Inflammatory macrophage treated with lipopolysaccharide for 4 hours (primary cell): ENCODE measurements around the gene CCDC15.

Source experiments
- DNase-seq: peaks from one replicate; pipeline ENCODE4 v3.0.0-alpha.2; 2020

The CCDC15 gene, protein sequence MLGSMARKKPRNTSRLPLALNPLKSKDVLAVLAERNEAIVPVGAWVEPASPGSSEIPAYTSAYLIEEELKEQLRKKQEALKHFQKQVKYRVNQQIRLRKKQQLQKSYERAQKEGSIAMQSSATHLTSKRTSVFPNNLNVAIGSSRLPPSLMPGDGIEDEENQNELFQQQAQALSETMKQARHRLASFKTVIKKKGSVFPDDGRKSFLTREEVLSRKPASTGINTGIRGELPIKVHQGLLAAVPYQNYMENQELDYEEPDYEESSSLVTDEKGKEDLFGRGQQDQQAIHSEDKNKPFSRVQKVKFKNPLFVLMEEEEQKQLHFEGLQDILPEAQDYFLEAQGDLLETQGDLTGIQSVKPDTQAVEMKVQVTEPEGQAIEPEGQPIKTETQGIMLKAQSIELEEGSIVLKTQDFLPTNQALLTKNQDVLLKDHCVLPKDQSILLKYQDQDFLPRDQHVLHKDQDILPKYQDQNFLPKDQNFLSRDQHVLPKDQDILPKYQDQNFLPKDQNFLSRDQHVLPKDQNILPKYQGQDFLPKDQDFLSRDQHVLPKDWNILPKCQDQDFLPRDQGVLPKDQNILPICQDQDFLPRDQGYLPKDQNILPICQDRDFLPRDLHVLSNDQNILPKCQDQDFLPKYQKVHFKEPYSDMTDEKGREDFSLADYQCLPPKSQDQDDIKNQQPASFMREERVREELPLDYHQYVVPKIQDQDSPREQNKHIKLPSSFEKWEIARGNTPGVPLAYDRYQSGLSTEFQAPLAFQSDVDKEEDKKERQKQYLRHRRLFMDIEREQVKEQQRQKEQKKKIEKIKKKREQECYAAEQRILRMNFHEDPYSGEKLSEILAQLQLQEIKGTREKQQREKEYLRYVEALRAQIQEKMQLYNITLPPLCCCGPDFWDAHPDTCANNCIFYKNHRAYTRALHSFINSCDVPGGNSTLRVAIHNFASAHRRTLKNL

DNA sequence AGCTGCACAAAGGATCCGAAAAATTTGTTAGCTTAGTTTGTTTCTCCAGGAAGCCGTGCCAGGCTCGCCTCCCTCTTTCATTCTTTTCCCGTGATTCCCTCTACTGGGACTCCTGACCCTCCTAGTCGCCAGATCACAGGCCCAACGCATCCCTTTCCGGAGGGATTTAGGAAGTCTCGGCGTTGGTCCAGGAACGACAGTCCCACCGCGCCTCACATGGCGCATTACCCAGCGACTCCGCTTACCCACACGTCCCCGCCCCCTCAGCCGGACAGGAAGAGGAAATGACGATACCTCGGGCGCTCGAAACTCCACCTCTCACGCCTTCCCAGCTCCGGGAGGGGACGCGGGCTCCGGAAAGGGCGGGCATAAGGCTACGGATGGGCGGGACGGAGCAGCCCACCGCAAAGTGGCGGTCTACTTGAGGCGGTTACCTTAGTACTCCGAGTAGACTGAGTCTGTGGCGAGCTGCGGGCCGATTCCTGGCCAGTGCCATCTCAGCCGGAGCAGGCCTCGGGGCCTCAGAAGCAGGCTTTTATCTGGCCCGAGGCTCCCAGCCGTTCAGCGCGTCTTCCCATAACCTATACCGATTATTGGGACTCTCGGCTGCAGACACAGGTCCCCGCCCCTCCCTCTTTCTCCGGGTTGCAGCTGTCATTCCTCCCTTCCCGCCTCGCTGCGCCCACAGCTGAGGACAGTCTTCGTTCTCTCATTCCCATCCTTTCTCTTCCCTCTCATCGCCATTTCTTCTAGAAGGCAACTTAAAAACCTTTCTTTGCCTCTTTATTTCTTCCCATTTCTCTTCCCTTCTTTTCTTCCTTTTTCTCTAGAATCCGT, at the start of gene CCDC15:
Gene CCDC15, plus strand, starts transcription at position 450 of the 837 bp plus-strand sequence. CDS start 531 bp downstream, outside the sequence.
- peak; percentile 96 for DNase-seq

DNA sequence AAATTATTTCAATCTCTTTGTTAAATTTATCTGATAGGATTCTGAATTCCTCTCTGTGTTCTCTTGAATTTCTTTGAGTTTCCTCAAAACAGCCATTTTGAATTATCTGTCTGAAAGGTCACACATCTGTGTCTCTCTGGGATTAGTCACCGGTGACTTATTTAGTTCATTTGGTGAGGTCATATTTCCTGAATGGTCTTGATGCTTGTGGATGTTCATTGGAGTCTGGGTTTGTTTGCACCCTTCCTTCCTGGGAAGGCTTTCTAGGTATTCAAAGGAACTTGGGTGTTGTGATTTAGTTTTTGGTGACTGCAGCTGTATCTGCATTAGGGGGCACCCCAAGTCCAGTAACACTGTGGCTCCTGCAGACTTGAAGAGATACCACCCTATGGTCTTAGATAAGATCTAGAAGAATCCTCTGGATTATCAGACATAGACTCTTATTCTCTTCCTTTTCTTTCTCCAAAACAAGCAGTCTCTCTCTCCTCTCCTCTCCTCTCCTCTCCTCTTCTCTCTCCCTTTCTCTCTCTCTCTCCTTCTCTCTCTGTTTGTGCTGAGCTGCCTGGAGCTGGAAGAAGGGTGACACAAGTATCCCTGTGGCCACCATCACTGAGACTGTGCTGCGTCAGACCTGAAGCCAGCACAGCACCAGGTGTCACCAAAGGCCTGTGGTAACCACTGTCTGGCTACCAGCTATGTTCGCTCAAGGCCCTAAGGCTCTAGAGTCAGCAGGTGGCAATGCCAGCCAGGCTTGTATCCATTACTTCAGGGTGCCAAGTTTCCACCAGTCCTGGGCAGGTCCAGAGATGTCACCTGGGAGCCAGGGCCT, 38.2 kb upstream of the CCDC15 start:
- DNase-seq = peak; percentile 51

DNA sequence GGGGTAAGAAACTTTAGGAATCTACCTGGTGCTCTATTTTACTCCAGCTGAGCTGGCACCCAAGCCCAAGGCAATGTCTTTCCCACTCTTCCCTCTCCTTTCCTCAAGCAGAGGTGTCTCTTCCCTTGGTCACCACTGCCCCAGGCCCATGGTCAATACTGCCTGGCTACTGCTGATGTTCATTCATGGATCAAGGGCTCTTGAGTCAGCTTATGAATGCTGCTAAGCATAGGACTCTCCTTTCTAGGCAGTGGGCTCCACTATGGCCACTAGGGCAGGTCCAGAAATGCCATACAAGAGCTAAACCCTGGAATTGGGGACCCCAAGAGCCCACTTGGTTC, 37.7 kb upstream of the CCDC15 start:
- no peak for DNase-seq

DNA sequence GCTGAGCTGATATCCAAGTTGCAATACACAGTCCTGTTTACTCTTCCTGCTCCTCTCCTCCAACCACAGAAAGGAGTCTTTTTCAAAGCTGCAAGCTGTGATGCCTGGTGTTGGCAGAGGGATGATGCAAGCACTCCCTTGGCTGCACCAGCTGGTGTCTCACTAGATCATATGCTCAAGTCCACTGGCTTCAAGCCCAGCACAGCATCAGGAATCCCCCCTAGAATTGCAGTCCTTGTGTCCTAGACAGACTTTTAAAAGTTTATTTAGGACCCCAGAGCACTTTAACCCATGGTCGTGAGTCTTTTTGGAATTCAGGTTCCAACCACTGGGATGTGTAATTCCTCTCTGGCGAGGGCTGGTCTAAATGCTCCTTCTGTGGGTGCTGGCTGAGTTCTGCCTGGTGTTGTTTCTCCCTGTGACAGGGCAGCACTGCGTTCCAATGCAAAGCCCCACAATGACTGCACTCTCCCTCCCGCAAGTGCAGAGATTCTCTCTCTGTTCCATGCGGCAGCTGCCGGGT, 36.8 kb upstream of the CCDC15 start:
- peak; percentile 23 for DNase-seq

DNA sequence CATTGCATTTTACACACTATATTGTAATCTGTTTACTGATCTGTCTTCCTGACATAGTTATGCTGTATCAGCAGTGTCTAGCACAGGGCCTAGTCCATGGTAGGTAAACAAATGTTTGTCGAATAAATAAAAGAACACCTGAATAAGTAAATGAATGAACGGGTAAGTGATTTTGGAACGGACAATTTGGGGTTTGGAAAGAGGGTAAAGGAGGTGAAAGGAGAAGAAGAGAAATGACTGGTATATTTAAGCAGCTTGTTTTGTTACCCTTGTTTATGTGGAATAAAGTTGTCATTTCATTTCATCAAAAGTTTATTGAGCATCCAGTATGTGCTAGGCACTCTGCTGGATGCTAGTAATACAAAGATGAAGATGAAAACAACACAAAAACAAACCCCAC, 35.1 kb upstream of the CCDC15 start, which contains the start of gene HEPN1:
Gene HEPN1, plus strand, starts transcription at position 301 of the 400 bp plus-strand sequence.
- DNase-seq = no peak

DNA sequence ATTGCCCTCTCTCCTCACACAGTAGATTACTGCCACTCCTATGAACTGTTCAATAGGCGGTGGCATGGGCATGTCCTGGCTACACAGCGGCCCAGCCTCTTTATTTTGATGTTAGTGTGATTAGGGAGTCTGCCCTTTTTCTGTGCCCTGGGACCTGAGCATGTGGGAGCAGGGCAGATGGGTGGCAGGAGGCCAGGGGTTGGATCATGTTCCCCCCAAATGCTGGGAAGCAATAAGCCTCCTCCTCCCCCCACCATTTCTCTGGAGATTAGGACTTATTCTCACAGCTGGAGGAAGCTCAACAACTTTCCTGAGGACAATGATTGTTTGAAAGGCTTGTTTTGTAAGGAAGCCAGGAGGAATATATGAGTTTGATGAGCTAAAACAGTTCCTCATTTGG, 34.1 kb upstream of the CCDC15 start:
- DNase-seq = no peak

DNA sequence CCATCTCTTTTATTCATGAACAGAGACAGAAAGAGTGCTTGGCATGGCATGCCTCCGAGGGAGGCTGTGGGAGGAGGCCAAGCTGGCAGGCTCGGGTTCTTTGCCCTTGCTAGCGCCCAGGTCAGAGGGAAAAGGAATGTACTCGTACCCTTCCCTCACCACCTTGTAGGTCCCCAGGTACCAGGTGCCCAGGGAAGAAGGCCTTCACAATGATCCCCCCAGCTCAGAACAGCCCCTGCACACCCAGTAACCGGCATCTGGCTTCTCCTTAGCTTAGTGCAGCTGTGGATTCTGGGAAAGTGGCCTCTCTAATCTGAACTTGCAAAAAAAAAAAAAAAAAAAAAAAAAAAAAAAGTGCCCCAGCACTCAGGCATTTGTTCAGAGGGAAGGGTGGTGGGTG, 33.6 kb upstream of the CCDC15 start:
- DNase-seq = no peak

DNA sequence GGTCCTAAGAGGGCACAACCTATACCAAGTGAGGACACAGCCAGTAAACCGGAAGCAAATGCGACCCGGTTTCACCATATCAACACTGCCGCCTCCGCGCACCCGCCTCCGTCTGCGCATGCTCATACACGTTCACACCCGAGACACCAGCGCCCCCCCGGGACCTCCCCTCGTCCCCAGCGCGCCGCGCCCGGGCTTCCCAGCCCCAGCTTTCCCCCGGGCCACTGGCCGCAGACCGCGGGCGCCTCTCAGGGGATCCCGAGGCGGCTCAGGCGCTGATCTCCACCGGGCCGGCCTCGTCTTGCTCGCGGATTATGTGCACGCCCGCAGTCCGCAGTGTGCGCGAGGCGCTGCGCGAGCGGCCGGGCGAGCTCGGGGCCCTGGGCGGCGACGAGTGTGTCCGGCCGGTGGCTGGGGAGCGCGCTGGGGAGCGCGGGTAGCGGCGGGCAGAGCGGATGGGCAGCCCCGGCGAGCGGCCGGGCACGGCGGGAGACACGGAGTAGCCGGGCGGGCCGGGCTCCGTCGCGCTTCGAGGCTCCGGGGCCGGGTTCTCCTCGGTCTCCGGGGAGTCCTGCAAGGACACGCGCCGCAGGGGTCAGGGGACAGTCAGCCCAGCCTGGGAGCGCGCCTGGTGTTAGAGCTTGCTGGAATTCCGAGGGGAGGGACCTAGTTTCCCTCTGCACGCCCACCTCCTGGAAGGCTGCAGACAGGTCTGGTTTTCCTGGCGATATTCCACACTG, 33.0 kb upstream of the CCDC15 start:
- DNase-seq = peak; percentile 67

DNA sequence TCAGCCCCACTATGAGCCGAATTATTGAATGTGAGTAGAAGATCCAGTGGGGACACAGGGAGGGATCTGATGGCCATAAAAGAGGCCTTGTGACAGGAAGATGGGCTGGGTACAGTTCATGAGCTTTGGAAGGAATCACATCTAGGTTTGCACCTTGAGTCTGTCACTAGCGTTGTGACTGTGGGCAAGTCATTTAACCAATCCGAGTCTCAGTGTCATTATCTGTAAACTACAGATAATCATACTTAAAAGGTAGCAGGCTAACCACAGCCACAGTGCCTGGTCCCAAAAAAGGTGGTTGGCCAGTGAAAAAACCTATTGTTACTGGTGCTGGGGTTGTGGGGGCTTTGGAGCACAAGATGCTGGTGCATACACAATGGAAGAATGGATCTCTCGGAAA, 31.2 kb upstream of the CCDC15 start:
- DNase-seq = no peak

DNA sequence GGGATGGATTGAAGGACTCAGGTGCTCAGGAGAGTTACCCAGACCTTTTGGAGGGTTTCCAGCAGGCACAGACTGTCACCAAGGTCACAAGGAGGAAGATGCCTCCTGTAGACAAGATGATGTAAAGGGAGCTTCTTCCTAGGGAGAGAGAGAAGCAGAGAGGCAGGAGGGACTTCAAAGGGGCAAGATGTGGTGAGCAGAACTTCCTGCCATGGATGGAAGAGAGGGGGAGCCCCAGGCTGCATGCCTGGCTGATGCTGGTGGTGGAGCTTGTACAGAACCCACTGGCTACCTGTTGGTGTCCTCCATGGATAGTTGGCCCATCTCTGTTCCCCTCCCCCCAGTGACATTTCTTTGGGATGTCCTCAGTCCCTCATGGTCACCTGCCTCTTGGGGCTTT, 30.7 kb upstream of the CCDC15 start:
- DNase-seq = no peak

DNA sequence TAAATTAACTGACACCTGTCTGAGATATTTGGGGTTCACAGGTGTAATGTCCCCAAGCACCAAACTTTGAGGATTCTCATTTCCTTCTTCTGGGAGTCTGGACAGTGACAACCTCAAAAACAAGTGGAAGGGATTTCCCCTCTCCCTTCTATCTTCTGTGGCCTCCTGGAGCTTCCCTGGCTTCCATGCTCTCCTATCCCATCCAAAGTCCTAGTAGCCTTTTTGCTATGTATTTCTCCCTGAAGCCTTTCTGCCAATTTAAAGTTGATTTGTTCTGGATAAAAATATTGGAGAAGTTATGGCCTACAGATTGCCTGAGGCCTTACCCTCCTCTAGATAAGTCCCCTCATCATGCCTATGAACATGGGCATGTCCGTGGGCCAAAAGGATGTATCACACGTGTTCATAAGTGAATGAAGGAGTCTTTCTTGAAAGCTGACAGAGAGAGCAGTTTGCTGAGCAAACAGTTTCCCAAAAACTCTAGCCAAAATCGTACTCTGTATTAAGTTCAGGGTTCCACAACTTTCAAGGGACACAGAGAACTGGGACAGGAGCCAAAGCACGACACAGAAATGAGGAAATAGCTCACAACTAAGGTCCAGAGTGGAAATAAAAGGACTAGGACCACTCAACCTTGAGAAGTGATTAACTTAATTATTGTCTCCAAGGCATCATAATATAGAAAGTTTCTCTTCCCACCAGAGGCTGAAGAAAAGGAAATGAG, 24.9 kb upstream of the CCDC15 start:
- DNase-seq = no peak

DNA sequence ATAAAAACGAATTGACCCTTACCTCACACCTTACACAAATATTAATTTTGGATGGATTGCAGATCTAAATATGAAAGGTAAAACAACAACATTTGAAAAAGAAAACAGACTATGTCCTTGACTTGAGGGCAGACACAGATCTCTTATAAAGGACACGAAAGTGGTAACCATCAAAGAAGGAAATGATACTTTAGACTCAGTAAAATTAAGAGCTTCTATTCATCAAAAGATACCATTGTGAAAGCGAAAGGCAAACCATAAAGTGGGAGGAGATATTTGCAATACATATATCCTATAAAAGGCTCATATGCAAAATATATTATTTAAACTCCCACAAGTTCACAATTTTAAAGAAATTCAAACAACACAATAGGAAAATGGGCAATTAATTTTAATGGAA, 23.2 kb upstream of the CCDC15 start:
- DNase-seq = peak; percentile 68

DNA sequence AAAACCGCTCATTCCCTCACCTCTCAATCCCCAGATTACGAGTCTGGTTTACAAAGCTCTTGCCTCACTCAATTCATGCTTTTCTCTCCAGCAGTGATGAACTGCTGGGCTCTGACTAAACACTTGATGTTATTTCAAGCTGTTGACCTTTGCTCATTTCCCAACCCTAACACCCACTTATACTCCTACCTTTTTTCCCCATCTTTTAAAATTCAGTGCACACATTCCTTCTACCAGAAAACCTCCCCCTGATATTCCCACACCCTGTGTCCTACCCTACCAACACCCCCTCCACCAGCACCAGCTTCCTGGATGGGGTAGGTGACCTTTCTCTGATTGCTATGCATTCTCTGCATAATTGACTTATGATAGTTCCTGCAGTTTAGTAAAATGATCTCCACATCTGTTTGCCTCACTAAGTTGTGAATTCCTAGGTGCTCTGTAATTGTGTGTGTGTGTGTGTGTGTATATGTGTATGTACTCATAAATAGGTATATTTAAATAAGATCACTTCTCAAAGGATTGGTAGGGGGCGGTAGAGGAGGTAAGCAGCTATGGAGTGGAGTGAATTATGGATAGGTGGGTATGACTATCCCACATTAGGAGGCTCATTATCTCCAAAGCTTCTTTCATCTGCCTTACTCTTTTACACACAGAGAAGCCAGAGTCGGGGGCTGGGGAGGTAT, 19.0 kb upstream of the CCDC15 start:
- DNase-seq = peak; percentile 36

DNA sequence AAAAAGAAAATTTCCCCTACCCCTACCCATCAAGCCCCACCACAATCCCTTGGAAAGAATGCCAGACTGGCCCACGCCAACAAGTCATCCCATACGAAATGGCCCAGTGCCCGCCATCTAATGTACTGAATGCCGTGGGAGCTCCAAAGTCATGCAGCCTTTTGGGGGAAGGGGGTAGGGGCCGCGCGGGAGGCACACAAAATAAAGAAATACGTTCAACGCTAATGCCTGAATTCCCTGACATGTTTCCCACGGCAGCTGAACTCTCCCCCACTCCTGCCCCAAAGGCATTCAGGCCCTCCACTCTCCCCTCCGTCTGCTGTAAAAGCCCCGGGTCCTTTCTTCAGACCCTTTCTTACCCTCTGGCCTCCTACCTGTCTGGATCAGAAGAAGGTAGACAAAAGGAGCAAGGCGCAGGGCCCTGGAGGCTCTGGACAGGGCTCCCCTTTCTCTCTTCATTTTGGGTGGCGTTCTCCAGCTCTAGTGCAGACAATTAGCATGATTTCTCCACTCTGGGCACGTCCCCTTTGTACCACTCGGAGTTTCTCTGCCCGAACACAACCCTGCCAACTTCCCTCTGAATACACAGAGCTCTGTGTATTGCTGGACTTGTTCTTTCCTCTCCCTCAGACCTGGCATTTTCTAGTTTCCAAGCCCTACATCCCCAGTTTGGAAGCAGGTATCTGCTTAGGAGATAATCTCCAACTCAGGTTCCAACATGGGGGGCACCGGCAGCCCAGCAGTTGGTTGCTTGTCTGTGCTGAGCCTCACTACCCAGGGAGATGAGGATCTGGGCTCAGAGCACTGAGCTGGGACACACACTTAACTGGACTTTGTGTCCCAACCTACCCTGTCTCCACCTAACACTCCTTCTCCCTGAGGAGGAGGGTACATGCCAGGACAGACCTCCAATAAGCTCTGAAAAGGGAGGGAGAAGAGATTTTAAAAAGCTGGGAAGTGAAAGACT, 18.2 kb upstream of the CCDC15 start, which contains the start of gene HEPACAM:
Gene HEPACAM, minus strand, starts transcription at position 500 of the 967 bp plus-strand sequence. Its CDS starts 41 bp downstream, at position 459.
- no peak for DNase-seq

DNA sequence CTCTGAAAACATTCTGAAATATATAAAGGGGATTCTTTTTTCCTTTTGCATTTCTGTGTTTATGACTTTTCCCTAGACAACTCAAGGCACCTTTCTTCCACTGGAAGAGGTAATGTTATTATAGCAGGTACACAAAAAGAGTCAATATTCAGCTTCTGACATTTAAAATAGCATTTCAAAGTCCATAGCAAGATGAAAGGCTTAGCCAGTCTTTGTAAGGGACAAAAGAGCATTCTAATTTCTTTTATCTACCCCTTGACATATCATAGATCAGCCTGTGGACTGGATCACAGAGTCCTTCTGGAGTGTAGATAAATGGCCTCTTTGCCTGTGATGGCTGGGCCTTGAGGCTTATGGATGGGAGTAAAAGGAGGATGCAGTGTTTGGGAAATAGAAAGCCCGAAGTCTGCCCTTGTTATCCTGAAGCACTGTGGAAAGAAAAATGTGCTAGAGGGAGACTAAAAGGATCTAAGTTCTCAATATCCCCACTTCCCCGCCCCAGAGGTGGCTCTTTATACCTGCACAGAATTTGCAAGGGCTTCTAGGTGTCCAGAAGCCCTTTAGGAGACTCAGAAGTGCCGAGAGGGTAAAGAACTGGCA, 16.6 kb upstream of the CCDC15 start:
- no peak for DNase-seq

DNA sequence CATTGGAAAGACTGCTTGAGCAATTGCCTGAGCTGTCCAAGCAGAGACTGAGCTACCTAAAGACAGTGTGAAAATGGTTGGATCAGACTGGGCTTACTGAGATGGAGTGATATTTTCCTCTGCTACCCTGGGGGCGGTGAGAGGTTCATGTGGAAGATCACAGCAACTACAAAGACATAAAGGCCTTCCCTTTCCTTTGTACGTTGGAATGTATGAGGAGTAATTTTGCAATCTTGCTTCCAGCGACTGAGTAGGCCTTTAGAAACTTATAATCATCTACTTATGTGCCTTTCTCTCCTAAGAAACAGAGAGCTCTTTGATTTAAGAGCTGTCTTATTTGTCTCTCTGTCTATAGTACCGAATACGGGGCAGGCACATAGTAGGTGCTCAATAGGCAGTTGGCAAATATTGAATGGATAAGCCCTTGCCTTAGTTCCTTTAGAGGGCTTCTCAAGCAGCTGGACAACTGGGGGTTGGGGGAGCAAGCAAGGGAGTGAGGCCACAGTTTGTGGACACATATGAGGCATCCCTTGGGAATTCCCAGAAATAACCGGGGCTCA, 15.7 kb upstream of the CCDC15 start:
- DNase-seq = no peak

DNA sequence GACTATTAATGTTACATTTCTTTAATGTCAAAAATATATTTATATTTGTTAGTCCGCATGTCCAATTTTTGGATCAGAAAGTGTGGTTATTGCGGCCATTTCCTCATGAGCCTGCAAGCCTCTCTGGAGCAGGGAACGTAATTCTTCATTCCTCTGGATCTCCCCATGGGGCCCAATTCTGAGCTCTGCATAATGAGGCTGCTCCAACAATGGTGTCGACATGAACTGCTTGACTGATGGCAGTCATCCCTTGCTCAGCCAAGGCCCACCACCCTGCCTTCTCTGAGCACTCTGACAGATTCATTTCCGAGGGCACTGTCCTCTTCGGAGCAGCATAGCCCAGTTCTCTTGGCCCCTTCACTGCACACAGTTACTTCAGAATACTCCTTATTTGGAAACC, 15.0 kb upstream of the CCDC15 start:
- DNase-seq = no peak
